HepG2 (cell line): ENCODE data around the gene RUNX2.

Experiments
- CEBPB ChIP-seq: IDR thresholded peaks from 2 replicates; pipeline ENCODE4 v1.6.1; 2011; ENCODE audit warnings: low read depth, low read length, improper control_type of control experiment, borderline replicate concordance
- HOXA5 ChIP-seq: sonication (generic); formaldehyde crosslinking; IDR thresholded peaks from 2 replicates; pipeline ENCODE4 v1.4.0; 2020; ENCODE audit warnings: missing genetic modification reagents
- KLF13 ChIP-seq: sonication (generic); formaldehyde crosslinking; IDR thresholded peaks from 2 replicates; pipeline ENCODE4 v1.4.0; 2020; ENCODE audit warnings: mild to moderate bottlenecking, missing genetic modification reagents
- NR2F2 ChIP-seq: IDR thresholded peaks from 2 replicates; pipeline ENCODE4 v1.6.1; 2012; ENCODE audit warnings: low read depth, inconsistent platforms, borderline replicate concordance
- POLR2A ChIP-seq, 2 experiments: IDR thresholded peaks; 2 replicates each; pipeline ENCODE4 v1.6.1; 2011; ENCODE audit warnings: low read depth in 2 of 2, low read length in 2 of 2, mild to moderate bottlenecking in 1 of 2, moderate library complexity in 1 of 2; ENCODE audit not compliant: insufficient read depth in 1 of 2
- ZNF331 ChIP-seq: sonication (generic); formaldehyde crosslinking; IDR thresholded peaks from 2 replicates; pipeline ENCODE4 v1.4.0; 2020; ENCODE audit warnings: missing genetic modification reagents
- TF ChIP-seq, protein P1 (sequence below), 2 experiments: IDR thresholded peaks; 2 replicates each; pipeline ENCODE4 v1.6.1; 2011 to 2012; ENCODE audit warnings: low read length in 2 of 2, borderline replicate concordance in 1 of 2, low read depth in 1 of 2, mild to moderate bottlenecking in 1 of 2, moderate library complexity in 1 of 2

DNA sequence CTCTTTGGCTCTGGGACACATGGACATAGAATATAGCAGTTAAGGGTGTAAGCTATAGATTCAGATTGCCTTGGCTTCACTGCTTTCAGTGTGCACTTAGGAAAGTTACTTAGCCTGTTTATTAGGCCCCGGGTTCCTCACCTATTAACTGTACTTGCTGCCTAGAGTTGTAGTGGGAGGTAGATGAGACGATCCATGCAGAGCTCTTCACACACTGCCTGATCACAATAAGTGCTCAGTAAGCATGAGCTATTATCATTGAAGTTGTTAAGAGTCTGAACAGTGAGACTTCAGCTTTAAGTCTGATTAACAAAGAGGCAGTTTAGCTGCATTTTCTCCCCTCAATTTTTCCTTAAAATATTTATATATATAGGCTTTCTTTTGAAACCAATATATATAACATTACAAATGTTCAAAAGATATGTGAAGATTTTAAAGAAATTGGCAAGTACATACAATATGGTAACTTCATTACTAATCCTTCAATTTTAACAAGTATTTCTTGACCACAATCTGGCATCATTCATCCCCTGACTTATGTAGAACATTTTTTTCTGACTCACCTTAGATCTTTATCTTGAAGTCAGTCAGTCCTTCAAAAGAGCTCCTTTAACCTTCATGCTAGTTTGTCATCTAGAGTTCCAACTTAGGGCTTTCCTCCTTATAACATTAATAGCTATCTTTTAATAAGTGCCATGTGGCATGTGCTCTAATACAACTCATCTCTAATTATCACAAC lies 70.1 kb downstream of the RUNX2 start:
- no peak for TF ChIP-seq ZNF331 (CRISPR knock-in tag)
- TF ChIP-seq KLF13 (CRISPR knock-in tag): no peak
- no peak for TF ChIP-seq HOXA5
- TF ChIP-seq, protein P1, sequence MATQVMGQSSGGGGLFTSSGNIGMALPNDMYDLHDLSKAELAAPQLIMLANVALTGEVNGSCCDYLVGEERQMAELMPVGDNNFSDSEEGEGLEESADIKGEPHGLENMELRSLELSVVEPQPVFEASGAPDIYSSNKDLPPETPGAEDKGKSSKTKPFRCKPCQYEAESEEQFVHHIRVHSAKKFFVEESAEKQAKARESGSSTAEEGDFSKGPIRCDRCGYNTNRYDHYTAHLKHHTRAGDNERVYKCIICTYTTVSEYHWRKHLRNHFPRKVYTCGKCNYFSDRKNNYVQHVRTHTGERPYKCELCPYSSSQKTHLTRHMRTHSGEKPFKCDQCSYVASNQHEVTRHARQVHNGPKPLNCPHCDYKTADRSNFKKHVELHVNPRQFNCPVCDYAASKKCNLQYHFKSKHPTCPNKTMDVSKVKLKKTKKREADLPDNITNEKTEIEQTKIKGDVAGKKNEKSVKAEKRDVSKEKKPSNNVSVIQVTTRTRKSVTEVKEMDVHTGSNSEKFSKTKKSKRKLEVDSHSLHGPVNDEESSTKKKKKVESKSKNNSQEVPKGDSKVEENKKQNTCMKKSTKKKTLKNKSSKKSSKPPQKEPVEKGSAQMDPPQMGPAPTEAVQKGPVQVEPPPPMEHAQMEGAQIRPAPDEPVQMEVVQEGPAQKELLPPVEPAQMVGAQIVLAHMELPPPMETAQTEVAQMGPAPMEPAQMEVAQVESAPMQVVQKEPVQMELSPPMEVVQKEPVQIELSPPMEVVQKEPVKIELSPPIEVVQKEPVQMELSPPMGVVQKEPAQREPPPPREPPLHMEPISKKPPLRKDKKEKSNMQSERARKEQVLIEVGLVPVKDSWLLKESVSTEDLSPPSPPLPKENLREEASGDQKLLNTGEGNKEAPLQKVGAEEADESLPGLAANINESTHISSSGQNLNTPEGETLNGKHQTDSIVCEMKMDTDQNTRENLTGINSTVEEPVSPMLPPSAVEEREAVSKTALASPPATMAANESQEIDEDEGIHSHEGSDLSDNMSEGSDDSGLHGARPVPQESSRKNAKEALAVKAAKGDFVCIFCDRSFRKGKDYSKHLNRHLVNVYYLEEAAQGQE (IDR thresholded peaks at IDR 0.05; ENCODE audit: borderline replicate concordance in 1 of 2, low read depth in 1 of 2, low read length in 2 of 2): no peak
- TF ChIP-seq POLR2A (IDR thresholded peaks at IDR 0.05; ENCODE audit: insufficient read depth in 1 of 2, low read depth in 2 of 2, low read length in 2 of 2): no peak
- no peak for TF ChIP-seq NR2F2
- no peak for TF ChIP-seq CEBPB
